Endometrium (tissue), 2 donors: ENCODE results near the gene NUAK1.
A peak's percentile ranks its signal among the peaks of the same experiment; 100 is the strongest.
"Not testable (repeated sequence)": the region's sequence is repeated elsewhere in the genome, so short reads cannot be mapped to it uniquely, and the experiment has no call there.

Experiments used
- FAIRE-seq: peaks from 2 replicates; lab custom pipeline; 2012; peaks lifted over from hg19 to GRCh38; lab: Jason Lieb, UNC
- donor health status: control.
- donor health status: control.

NUAK1 gene

GRCh38 chr12:106146987-106147386 lies 8.2 kb upstream of the NUAK1 start:
- FAIRE-seq = no peak

GRCh38 chr12:106145539-106146447 lies 7.0 kb upstream of the NUAK1 start:
- FAIRE-seq = no peak

- FAIRE-seq = no peak
Measured at GRCh38 chr12:106144847-106145246, 6.1 kb upstream of the NUAK1 start.

- FAIRE-seq = no peak
Measured at GRCh38 chr12:106142591-106143261, 4.0 kb upstream of the NUAK1 start.

- not testable (repeated sequence) for FAIRE-seq
Measured at GRCh38 chr12:106141920-106142319, 3.2 kb upstream of the NUAK1 start.

- no peak for FAIRE-seq
Measured at GRCh38 chr12:106141452-106141851, 2.7 kb upstream of the NUAK1 start.

GRCh38 chr12:106141003-106141402 lies 2.2 kb upstream of the NUAK1 start:
- no peak for FAIRE-seq

GRCh38 chr12:106140223-106140986 lies 1.7 kb upstream of the NUAK1 start:
- no peak for FAIRE-seq

GRCh38 chr12:106139422-106140171 lies 843 bp upstream of the NUAK1 start:
- FAIRE-seq = no peak

GRCh38 chr12:106138357-106138632 lies 459 bp downstream of the NUAK1 start:
- no peak for FAIRE-seq

- no peak for FAIRE-seq
Measured at GRCh38 chr12:106137530-106138356, 1.0 kb downstream of the NUAK1 start.

GRCh38 chr12:106136263-106136662 lies 2.5 kb downstream of the NUAK1 start:
- peak; percentile 73 for FAIRE-seq

- FAIRE-seq = no peak
Measured at GRCh38 chr12:106135781-106136180, 3.0 kb downstream of the NUAK1 start.

GRCh38 chr12:106135075-106135474 lies 3.7 kb downstream of the NUAK1 start:
- no peak for FAIRE-seq

GRCh38 chr12:106134294-106134949 lies 4.3 kb downstream of the NUAK1 start:
- no peak for FAIRE-seq

GRCh38 chr12:106133136-106134087 lies 5.3 kb downstream of the NUAK1 start:
- no peak for FAIRE-seq

GRCh38 chr12:106132175-106133135 lies 6.3 kb downstream of the NUAK1 start:
- no peak for FAIRE-seq

- no peak for FAIRE-seq
Measured at GRCh38 chr12:106131676-106132075, 7.1 kb downstream of the NUAK1 start.
